Mesenchymal stem cell (in vitro differentiated cells and primary cell): Measurements from ENCODE around the gene POLG2.
A peak's percentile ranks its signal among the peaks of the same experiment; 100 is the strongest.
"Not testable (repeated sequence)": the region's sequence is repeated elsewhere in the genome, so short reads cannot be mapped to it uniquely, and the experiment has no call there.

ENCODE experiments used
- DNase-seq: peaks from one replicate; pipeline ENCODE4 v3.0.0-alpha.2; 2013
- H2AFZ ChIP-seq: one replicate; pipeline ENCODE4 v1.6.1; 2013; ENCODE audit warnings: low read depth, mild to moderate bottlenecking, control low read depth, inconsistent platforms, low read length, moderate library complexity
- H2AK5ac ChIP-seq: 2 replicates; pipeline ENCODE4 v1.6.1; 2013; ENCODE audit warnings: low read length, moderate library complexity, mild to moderate bottlenecking, inconsistent platforms; ENCODE audit not compliant: severe bottlenecking
- H2BK120ac ChIP-seq: one replicate; pipeline ENCODE4 v1.6.1; 2013; ENCODE audit warnings: low read depth, mild to moderate bottlenecking, inconsistent platforms, low read length, moderate library complexity
- H2BK12ac ChIP-seq, 2 experiments: one replicate each; pipeline ENCODE4 v1.6.1; 2013; ENCODE audit warnings: inconsistent platforms in 2 of 2, low read length in 2 of 2, mild to moderate bottlenecking in 2 of 2, moderate library complexity in 2 of 2, control low read depth in 1 of 2
- H2BK15ac ChIP-seq: one replicate; pipeline ENCODE4 v1.6.1; 2013; ENCODE audit warnings: mild to moderate bottlenecking, low read depth, inconsistent platforms; ENCODE audit not compliant: poor library complexity, severe bottlenecking
- H2BK5ac ChIP-seq: 2 replicates; pipeline ENCODE4 v1.6.1; 2013; ENCODE audit warnings: low read depth, mild to moderate bottlenecking, low read length, control low read depth, inconsistent platforms; ENCODE audit not compliant: poor library complexity, severe bottlenecking
- H3K14ac ChIP-seq, 2 experiments: one replicate each; pipeline ENCODE4 v1.6.1; 2013; ENCODE audit warnings: inconsistent platforms in 2 of 2, low read length in 2 of 2, control low read depth in 1 of 2, mild to moderate bottlenecking in 1 of 2, moderate library complexity in 1 of 2
- H3K18ac ChIP-seq, 2 experiments: one replicate each; pipeline ENCODE4 v1.6.1; 2013; ENCODE audit warnings: inconsistent platforms in 2 of 2, low read length in 2 of 2, control low read depth in 1 of 2, low read depth in 1 of 2, mild to moderate bottlenecking in 1 of 2
- H3K23ac ChIP-seq, 2 experiments: one replicate each; pipeline ENCODE4 v1.6.1; 2013; ENCODE audit warnings: inconsistent platforms in 2 of 2, low read length in 2 of 2, mild to moderate bottlenecking in 2 of 2, moderate library complexity in 2 of 2, control low read depth in 1 of 2
- H3K27ac ChIP-seq: 2 replicates; pipeline ENCODE4 v1.5.1; 2013; ENCODE audit warnings: mild to moderate bottlenecking, moderate library complexity, low read length, control low read depth, inconsistent platforms; ENCODE audit not compliant: poor library complexity, severe bottlenecking
- H3K27me3 ChIP-seq, 2 experiments: 2 replicates each; pipeline versions ENCODE4 v1.6.1 to v1.7.0; 2013; ENCODE audit warnings: low read length in 2 of 2, mild to moderate bottlenecking in 2 of 2, moderate library complexity in 2 of 2, control low read depth in 1 of 2, inconsistent platforms in 1 of 2; ENCODE audit not compliant: control insufficient read depth in 1 of 2, insufficient read depth in 1 of 2
- H3K36me3 ChIP-seq, 2 experiments: 2 replicates each; pipeline versions ENCODE4 v1.6.1 to v1.7.0; 2013; ENCODE audit warnings: low read length in 2 of 2, control low read depth in 1 of 2, inconsistent platforms in 1 of 2, low read depth in 1 of 2, mild to moderate bottlenecking in 1 of 2; ENCODE audit not compliant: insufficient read depth in 2 of 2, control insufficient read depth in 1 of 2
- H3K4ac ChIP-seq, 2 experiments: one replicate each; pipeline ENCODE4 v1.6.1; 2013; ENCODE audit warnings: inconsistent platforms in 2 of 2, low read length in 2 of 2, mild to moderate bottlenecking in 2 of 2, moderate library complexity in 2 of 2, control low read depth in 1 of 2, low read depth in 1 of 2
- H3K4me1 ChIP-seq: 2 replicates; pipeline ENCODE4 v1.6.1; 2013; ENCODE audit warnings: low read depth, low read length, control low read depth; ENCODE audit not compliant: control insufficient read depth, insufficient read depth
- H3K4me2 ChIP-seq: 2 replicates; pipeline ENCODE4 v1.6.1; 2013; ENCODE audit warnings: low read length, mild to moderate bottlenecking, inconsistent platforms; ENCODE audit not compliant: poor library complexity, severe bottlenecking
- H3K4me3 ChIP-seq, 2 experiments: 2 replicates each; pipeline versions ENCODE4 v1.5.1 to v1.7.0; 2013; ENCODE audit warnings: low read length in 2 of 2, mild to moderate bottlenecking in 2 of 2, control low read depth in 1 of 2, low read depth in 1 of 2; ENCODE audit not compliant: insufficient read depth in 1 of 2
- H3K79me1 ChIP-seq: replicated peaks from 2 replicates; pipeline ENCODE4 v1.6.1; 2013; ENCODE audit warnings: mild to moderate bottlenecking, control low read depth, low read length, inconsistent platforms; ENCODE audit not compliant: poor library complexity, severe bottlenecking
- H3K9ac ChIP-seq: 2 replicates; pipeline ENCODE4 v1.7.0; 2013; ENCODE audit warnings: mild to moderate bottlenecking, low read length, moderate library complexity
- H3K9me3 ChIP-seq: 2 replicates; pipeline ENCODE4 v1.7.0; 2013; ENCODE audit warnings: mild to moderate bottlenecking, low read length; ENCODE audit not compliant: control insufficient read depth
- H4K8ac ChIP-seq: one replicate; pipeline ENCODE4 v1.6.1; 2013; ENCODE audit warnings: inconsistent platforms, mild to moderate bottlenecking, low read length, moderate library complexity
- H4K91ac ChIP-seq: one replicate; pipeline ENCODE4 v1.6.1; 2013; ENCODE audit warnings: mild to moderate bottlenecking, low read length, inconsistent platforms
- WGBS: methylation state at CpG from one replicate; pipeline ENCODE4 v1.1.7; 2013; ENCODE audit warnings: mixed read lengths; 5-methylcytosine and 5-hydroxymethylcytosine counted together

POLG2 gene

GRCh38 chr17:64437944-64438525 is 58.8 kb downstream of the POLG2 start:
- Histone ChIP-seq H4K8ac (no peak overlapping the region), H3K9me3 (peaks cover 27% of the 10 kb centered on the region), H3K4me3 (peak overlapping the region in 1 of 2 experiments; percentile 8), H3K4me2 (no peak overlapping the region), H2BK15ac (no peak overlapping the region), H2AFZ (no peak overlapping the region), H3K4me1 (no peaks in the 10 kb centered on the region), H3K27ac (no peak overlapping the region), H3K23ac (no peak overlapping the region), H3K27me3 (no peaks in the 10 kb centered on the region), H3K79me1 (no peaks in the 10 kb centered on the region), H2BK5ac (no peak overlapping the region), H3K14ac (no peak overlapping the region), H3K4ac (no peak overlapping the region), H3K36me3 (peaks cover 0 to 55% of the 10 kb centered on the region in 2 experiments), H2AK5ac (no peak overlapping the region), H3K9ac (no peak overlapping the region), H4K91ac (no peak overlapping the region), H2BK12ac (no peak overlapping the region), H2BK120ac (no peak overlapping the region), H3K18ac (no peak overlapping the region)
- DNase-seq: no peak
- 81% methylated on average over 5 of the region's 5 CpGs for WGBS

DNA sequence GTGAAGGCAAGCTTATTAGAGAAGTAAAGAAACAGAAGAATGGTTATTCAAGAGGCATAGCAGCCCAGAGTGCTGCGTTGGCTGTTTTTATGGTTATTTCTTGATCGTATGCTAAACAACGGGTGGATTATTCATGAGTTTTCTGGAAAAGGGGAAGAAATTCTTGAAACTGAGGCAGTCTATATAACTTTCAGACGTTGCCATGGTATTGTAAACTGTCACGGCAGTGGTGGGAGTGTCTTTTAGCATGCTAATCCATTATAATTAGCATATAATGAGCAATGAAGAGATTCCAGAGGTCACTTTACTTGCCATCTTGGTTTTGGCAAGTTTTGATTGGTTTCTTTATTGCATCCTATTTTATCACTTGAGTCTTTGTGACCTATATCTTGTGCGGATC is 65.3 kb downstream of the POLG2 start:
- Histone ChIP-seq H3K36me3 (peaks cover 0 to 25% of the 10 kb centered on the region in 2 experiments), H3K9ac (no peak overlapping the region), H2BK120ac (no peak overlapping the region), H2AK5ac (no peak overlapping the region), H3K4me3 (no peak overlapping the region), H3K27ac (no peak overlapping the region), H3K4me2 (no peak overlapping the region), H3K4ac (no peak overlapping the region), H2BK15ac (no peak overlapping the region), H2BK5ac (no peak overlapping the region), H3K14ac (no peak overlapping the region), H4K91ac (no peak overlapping the region), H3K4me1 (no peaks in the 10 kb centered on the region), H2BK12ac (no peak overlapping the region), H2AFZ (no peak overlapping the region), H3K9me3 (peaks cover 5% of the 10 kb centered on the region), H3K18ac (no peak overlapping the region), H4K8ac (no peak overlapping the region), H3K79me1 (no peaks in the 10 kb centered on the region), H3K23ac (no peak overlapping the region), H3K27me3 (peaks cover 0 to 8% of the 10 kb centered on the region in 2 experiments)
- no peak for DNase-seq
- WGBS: 89% methylated on average over 5 of the region's 6 CpGs

DNA sequence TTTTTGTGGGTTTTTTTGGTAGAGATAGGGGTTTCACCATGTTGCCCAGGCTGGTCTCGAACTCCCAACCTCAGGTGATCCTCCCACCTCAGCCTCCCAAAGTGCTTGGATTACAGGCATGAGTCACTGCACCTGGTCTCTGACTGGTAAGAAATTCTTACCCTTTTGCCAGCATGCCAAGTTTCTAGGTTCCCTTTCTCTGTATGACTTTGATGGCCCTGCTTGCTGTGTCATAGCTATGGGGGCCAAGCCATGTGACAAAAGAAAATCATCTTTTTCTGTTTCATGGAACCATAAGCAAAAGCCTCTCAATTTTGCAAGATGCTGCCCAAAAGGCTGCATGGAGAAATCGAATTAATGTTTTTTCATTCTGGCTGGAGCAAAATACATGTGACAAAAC is 66.8 kb downstream of the POLG2 start:
- not testable (repeated sequence) for H2BK5ac ChIP-seq, H2BK15ac ChIP-seq, H3K4me3 ChIP-seq, H2AFZ ChIP-seq, H3K14ac ChIP-seq, H3K4me1 ChIP-seq, H3K9ac ChIP-seq, DNase-seq, H3K27me3 ChIP-seq, H3K4me2 ChIP-seq, H2BK12ac ChIP-seq, H4K8ac ChIP-seq, H3K27ac ChIP-seq, H3K18ac ChIP-seq, H2BK120ac ChIP-seq, H4K91ac ChIP-seq, H3K23ac ChIP-seq, H3K4ac ChIP-seq, H3K9me3 ChIP-seq, H3K79me1 ChIP-seq, H2AK5ac ChIP-seq
- WGBS: 84% methylated on average over 2 of the region's 2 CpGs
- peaks cover 0 to 15% of the 10 kb centered on the region in 2 experiments for H3K36me3 ChIP-seq

DNA sequence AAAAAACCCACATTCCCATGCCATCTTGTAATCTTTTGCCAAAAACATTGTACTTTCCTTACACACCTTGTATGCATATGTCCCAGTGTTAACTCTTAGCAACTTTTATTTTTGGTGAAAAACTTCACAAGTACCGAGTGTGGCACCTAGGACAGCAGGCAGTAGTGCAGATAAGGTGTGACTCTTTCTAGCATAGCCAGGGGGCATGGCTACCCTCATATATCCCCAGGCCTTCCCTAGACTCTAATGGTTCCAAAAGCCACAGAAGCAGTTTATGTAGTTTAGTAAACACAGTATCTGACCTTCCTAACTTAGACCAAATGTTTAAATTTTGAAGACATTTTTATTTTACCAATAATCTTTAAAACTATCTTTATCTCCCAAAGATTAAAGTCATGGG is 68.4 kb downstream of the POLG2 start:
- Histone ChIP-seq H2BK120ac (no peak overlapping the region), H3K27ac (no peak overlapping the region), H3K18ac (no peak overlapping the region), H3K4me2 (no peak overlapping the region), H2BK15ac (no peak overlapping the region), H2AK5ac (no peak overlapping the region), H3K9me3 (no peaks in the 10 kb centered on the region), H3K9ac (no peak overlapping the region), H3K27me3 (peaks cover 0 to 9% of the 10 kb centered on the region in 2 experiments), H4K91ac (no peak overlapping the region), H3K14ac (no peak overlapping the region), H3K4me3 (no peak overlapping the region), H3K4me1 (peaks cover 3% of the 10 kb centered on the region), H3K4ac (no peak overlapping the region), H3K23ac (no peak overlapping the region), H2AFZ (no peak overlapping the region), H3K36me3 (peaks cover 0 to 6% of the 10 kb centered on the region in 2 experiments), H2BK12ac (no peak overlapping the region), H3K79me1 (no peaks in the 10 kb centered on the region), H4K8ac (no peak overlapping the region), H2BK5ac (no peak overlapping the region)
- WGBS: 100% methylated on average over 1 of the region's 1 CpG
- DNase-seq: no peak
